ENCODE measurements around the gene BAG3.

The BAG3 gene

GRCh38 chr10:119667562-119668328 is 16.6 kb downstream of the BAG3 start (continued):
- TF ChIP-seq ZNF398 (tag by site-specific recombination; IDR thresholded peaks at IDR 0.05) (no peak), PBX3 (CRISPR knock-in tag; IDR thresholded peaks at IDR 0.05) (no peak), ZNF837 (tag by site-specific recombination; IDR thresholded peaks at IDR 0.05) (no peak), ZBTB48 (tag by site-specific recombination; IDR thresholded peaks at IDR 0.05) (0 out of 2 replicates have a peak, but pooled peaks have one; percentile 35), PRDM2 (tag by site-specific recombination; IDR thresholded peaks at IDR 0.05; ENCODE audit: borderline replicate concordance) (no peak), ZIC2 (tag by site-specific recombination; IDR thresholded peaks at IDR 0.05) (peak; percentile 100), ZNF133 (tag by site-specific recombination; IDR thresholded peaks at IDR 0.05) (no peak), ZNF610 (tag by site-specific recombination; IDR thresholded peaks at IDR 0.05; ENCODE audit: borderline replicate concordance) (no peak), ZNF513 (tag by site-specific recombination; IDR thresholded peaks at IDR 0.05) (no peak), ZNF239 (tag by site-specific recombination; IDR thresholded peaks at IDR 0.05) (no peak), ZNF202 (tag by site-specific recombination; IDR thresholded peaks at IDR 0.05; ENCODE audit: borderline replicate concordance) (no peak)

GRCh38 chr10:119668461-119668860 is 17.3 kb downstream of the BAG3 start:
- no peak overlapping the region for H3K27ac ChIP-seq (ENCODE audit: extremely low read depth, low read depth, low read length)
- CTCF ChIA-PET = interaction anchor here (1.1 to 1.3 kb wide), 2 partner anchors 14 to 19 kb away, joined by 3 to 4 read pairs; no protein-coding TSS in a partner anchor
- POLR2A ChIA-PET = interaction anchor here (0.6 to 0.8 kb wide), 2 partner anchors 13 to 17 kb away, joined by 3 read pairs; partner anchors contain the start of gene BAG3
- H3K36me3 ChIP-seq (ENCODE audit: control insufficient read depth in 2 of 2, insufficient read depth in 1 of 2, low read length in 2 of 2) = peaks cover 4 to 53% of the 10 kb centered on the region in 2 experiments; a peak in 1 of 3 replicates
- no peak overlapping the region for H3K4me3 ChIP-seq (ENCODE audit: low read depth, low read length)
- H3K4me1 ChIP-seq (ENCODE audit: control insufficient read depth, insufficient read depth, low read length) = peaks cover 17% of the 10 kb centered on the region
- TF ChIP-seq ZNF830 (tag by site-specific recombination; IDR thresholded peaks at IDR 0.05; ENCODE audit: low read depth) (no peak), HOXA7 (CRISPR knock-in tag; IDR thresholded peaks at IDR 0.05; ENCODE audit: borderline replicate concordance) (no peak)
- H3K9me3 ChIP-seq (ENCODE audit: control insufficient read depth, insufficient read depth, low read depth, low read length) = no peaks in the 10 kb centered on the region

Measured in HEK293 (cell line).